ENCODE data around the gene RPL29. TPM values are rescaled to one million over a fixed set of nuclear protein-coding genes. Genes with fewer than 3 reads are reported as not detected.
A peak's percentile ranks its signal among the peaks of the same experiment; 100 is the strongest.

RPL29 gene
- total and polyA plus RNA-seq, 2 donors from 2014 or later = 785 to 1,416 TPM

DNA sequence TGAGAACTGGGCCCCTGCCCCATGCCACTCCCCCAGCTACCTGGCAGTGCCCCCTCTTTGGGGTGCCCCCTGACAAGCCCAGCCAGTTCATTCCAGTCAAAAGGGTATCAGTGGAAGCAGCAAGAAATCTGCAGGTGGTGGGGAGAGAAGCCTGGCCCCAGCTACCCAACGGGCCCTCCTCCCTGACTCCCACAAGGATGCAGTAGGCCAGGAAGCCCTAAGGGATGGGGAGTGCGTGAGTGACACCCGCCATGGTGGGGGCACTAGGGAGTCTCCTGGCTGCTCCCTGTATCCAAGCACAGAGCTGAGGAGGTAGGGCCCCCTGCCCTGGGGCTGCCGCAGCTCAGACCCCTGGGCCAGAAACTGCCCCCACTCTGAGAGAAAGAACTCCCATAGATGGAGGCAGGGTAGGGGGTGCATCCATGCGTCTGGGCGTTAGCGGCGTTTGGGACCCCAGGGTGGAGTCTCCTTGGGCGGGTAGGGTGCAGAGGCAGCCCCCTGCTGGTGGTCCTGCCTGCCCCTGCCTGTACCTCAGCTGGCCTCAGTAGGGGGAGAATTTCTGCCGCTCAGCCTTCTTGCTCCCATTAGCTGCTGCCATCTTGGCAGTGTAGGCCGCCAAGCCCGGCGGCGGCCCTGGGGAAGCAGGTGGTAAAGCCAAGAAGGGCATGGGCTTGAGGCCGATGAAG is 38.0 kb downstream of the RPL29 start:
- Histone ChIP-seq H3K27me3 (ENCODE audit: control insufficient read depth, insufficient read depth, low read length) (no peaks in the 10 kb centered on the region), H3K27ac (ENCODE audit: low read depth in 2 of 2, low read length in 2 of 2) (no peak overlapping the region), H3K9ac (ENCODE audit: low read length in 3 of 3) (no peak overlapping the region), H3K4me3 (ENCODE audit: low read length in 3 of 3) (no peak overlapping the region), H3K36me3 (ENCODE audit: control insufficient read depth in 2 of 3, insufficient read depth in 3 of 3, low read length in 3 of 3) (no peaks in the 10 kb centered on the region), H3K9me3 (ENCODE audit: control insufficient read depth in 2 of 3, insufficient read depth in 1 of 3, low read length in 3 of 3) (no peaks in the 10 kb centered on the region), H3K4me1 (ENCODE audit: control insufficient read depth in 2 of 3, insufficient read depth in 2 of 3, low read depth in 1 of 3, low read length in 3 of 3) (peaks cover 0 to 12% (median 0%) of the 10 kb centered on the region in 3 donors)
- TF ChIP-seq, protein P1, sequence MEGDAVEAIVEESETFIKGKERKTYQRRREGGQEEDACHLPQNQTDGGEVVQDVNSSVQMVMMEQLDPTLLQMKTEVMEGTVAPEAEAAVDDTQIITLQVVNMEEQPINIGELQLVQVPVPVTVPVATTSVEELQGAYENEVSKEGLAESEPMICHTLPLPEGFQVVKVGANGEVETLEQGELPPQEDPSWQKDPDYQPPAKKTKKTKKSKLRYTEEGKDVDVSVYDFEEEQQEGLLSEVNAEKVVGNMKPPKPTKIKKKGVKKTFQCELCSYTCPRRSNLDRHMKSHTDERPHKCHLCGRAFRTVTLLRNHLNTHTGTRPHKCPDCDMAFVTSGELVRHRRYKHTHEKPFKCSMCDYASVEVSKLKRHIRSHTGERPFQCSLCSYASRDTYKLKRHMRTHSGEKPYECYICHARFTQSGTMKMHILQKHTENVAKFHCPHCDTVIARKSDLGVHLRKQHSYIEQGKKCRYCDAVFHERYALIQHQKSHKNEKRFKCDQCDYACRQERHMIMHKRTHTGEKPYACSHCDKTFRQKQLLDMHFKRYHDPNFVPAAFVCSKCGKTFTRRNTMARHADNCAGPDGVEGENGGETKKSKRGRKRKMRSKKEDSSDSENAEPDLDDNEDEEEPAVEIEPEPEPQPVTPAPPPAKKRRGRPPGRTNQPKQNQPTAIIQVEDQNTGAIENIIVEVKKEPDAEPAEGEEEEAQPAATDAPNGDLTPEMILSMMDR (IDR thresholded peaks at IDR 0.05; ENCODE audit: borderline replicate concordance, extremely low read depth, insufficient read depth) = no peak
- intact Hi-C loops (cut with DNase I) = no loop called here
- no peak for DNase-seq
- no peak for FAIRE-seq

DNA sequence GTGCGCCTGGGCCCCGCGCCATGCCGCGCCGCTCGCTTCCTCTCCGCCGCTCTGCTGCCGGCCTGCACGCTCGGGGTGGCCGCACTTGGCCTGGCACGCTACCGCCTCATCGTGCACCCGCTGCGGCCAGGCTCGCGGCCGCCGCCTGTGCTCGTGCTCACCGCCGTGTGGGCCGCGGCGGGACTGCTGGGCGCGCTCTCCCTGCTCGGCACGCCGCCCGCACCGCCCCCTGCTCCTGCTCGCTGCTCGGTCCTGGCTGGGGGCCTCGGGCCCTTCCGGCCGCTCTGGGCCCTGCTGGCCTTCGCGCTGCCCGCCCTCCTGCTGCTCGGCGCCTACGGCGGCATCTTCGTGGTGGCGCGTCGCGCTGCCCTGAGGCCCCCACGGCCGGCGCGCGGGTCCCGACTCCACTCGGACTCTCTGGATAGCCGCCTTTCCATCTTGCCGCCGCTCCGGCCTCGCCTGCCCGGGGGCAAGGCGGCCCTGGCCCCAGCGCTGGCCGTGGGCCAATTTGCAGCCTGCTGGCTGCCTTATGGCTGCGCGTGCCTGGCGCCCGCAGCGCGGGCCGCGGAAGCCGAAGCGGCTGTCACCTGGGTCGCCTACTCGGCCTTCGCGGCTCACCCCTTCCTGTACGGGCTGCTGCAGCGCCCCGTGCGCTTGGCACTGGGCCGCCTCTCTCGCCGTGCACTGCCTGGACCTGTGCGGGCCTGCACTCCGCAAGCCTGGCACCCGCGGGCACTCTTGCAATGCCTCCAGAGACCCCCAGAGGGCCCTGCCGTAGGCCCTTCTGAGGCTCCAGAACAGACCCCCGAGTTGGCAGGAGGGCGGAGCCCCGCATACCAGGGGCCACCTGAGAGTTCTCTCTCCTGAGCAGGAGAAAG is 39.6 kb downstream of the RPL29 start:
- no peaks in the 10 kb centered on the region for H3K36me3 ChIP-seq (ENCODE audit: control insufficient read depth in 2 of 3, insufficient read depth in 3 of 3, low read length in 3 of 3)
- H3K27ac ChIP-seq (ENCODE audit: low read depth in 2 of 2, low read length in 2 of 2) = peak overlapping the region; percentile 23 to 36
- TF ChIP-seq, protein P1 (IDR thresholded peaks at IDR 0.05; ENCODE audit: borderline replicate concordance, extremely low read depth, insufficient read depth) = peak; percentile 32
- H3K9me3 ChIP-seq (ENCODE audit: control insufficient read depth in 2 of 3, insufficient read depth in 1 of 3, low read length in 3 of 3) = no peaks in the 10 kb centered on the region
- intact Hi-C loops (cut with DNase I) = no loop called here
- FAIRE-seq (no peak), DNase-seq (peak; percentile 78 to 89 (median 86))
- H3K4me1 ChIP-seq (ENCODE audit: control insufficient read depth in 2 of 3, insufficient read depth in 2 of 3, low read depth in 1 of 3, low read length in 3 of 3) = peaks cover 0 to 12% (median 0%) of the 10 kb centered on the region in 3 donors
- H3K27me3 ChIP-seq (ENCODE audit: control insufficient read depth, insufficient read depth, low read length) = no peaks in the 10 kb centered on the region
- H3K9ac ChIP-seq (ENCODE audit: low read length in 3 of 3) = peak overlapping the region in 1 of 3 donors; percentile 35
- H3K4me3 ChIP-seq (ENCODE audit: low read length in 3 of 3) = peak overlapping the region in 1 of 3 donors; percentile 43

DNA sequence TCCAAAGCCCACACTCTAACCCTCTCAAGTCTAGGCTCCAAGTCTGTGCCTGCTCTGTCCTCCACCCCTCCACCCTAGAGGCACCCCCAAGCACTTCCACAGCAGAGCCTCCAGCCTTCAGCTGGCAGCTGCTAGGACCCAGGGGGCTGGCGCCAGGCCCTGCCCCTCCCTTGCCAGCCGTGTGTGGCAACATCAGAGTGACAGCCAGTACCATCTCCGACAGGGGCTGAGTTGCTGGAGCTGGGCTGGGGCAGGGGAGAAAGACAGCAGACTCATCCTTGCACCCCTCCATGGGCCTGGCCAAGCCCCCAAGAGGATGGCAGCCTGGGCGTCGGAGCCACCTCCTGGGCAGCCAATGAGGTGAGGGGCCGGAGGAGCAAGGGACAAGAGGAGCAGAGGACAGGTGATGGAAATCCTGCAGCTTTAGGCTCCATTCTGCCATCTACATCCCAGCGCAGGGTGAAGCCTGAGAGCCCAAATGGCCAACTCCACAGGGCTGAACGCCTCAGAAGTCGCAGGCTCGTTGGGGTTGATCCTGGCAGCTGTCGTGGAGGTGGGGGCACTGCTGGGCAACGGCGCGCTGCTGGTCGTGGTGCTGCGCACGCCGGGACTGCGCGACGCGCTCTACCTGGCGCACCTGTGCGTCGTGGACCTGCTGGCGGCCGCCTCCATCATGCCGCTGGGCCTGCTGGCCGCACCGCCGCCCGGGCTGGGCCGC is 40.4 kb downstream of the RPL29 start, which contains the start of gene GPR62:
Gene GPR62, plus strand, starts transcription at position 207 of the 718 bp plus-strand sequence. Its CDS starts 272 bp downstream, at position 479.
- Histone ChIP-seq H3K27ac (ENCODE audit: low read depth in 2 of 2, low read length in 2 of 2) (peak within 1 kb of the TSS in 1 of 2 donors; percentile 23), H3K9me3 (ENCODE audit: control insufficient read depth in 2 of 3, insufficient read depth in 1 of 3, low read length in 3 of 3) (no peaks in the 10 kb centered on the region), H3K4me1 (ENCODE audit: control insufficient read depth in 2 of 3, insufficient read depth in 2 of 3, low read depth in 1 of 3, low read length in 3 of 3) (peaks cover 0 to 12% (median 0%) of the 10 kb centered on the region in 3 donors), H3K27me3 (ENCODE audit: control insufficient read depth, insufficient read depth, low read length) (no peaks in the 10 kb centered on the region), H3K4me3 (ENCODE audit: low read length in 3 of 3) (peak within 1 kb of the TSS in 1 of 3 donors; percentile 43), H3K9ac (ENCODE audit: low read length in 3 of 3) (peak within 1 kb of the TSS in 1 of 3 donors; percentile 35), H3K36me3 (ENCODE audit: control insufficient read depth in 2 of 3, insufficient read depth in 3 of 3, low read length in 3 of 3) (no peaks in the 10 kb centered on the region)
- DNase-seq = peak in 1 of 5 donors; percentile 75
- no peak for FAIRE-seq
- TF ChIP-seq, protein P1 (IDR thresholded peaks at IDR 0.05; ENCODE audit: borderline replicate concordance, extremely low read depth, insufficient read depth) = no peak
- intact Hi-C loops (cut with DNase I) = no loop called here
